ENCODE results near the gene XRN2. TPM values are rescaled to one million over a fixed set of nuclear protein-coding genes. Genes with fewer than 3 reads are reported as not detected.

XRN2 gene
- total RNA-seq, 1 experiment from 2014 or later, result 76.8 TPM

GRCh38 chr20:21360705-21361104, 57.6 kb downstream of the XRN2 start:
- Histone ChIP-seq H3K4me2 (ENCODE audit: low read length) (no peak overlapping the region), H3K9ac (ENCODE audit: low read length) (no peak overlapping the region), H3K79me2 (ENCODE audit: low read length) (no peaks in the 10 kb centered on the region), H3F3A (ENCODE audit: low read length, unreplicated experiment) (no peaks in the 10 kb centered on the region), H3K4me3 (ENCODE audit: low read length) (no peak overlapping the region), H3K27ac (ENCODE audit: low read length) (no peak overlapping the region), H3K36me3 (ENCODE audit: low read depth, low read length) (peaks cover 54% of the 10 kb centered on the region), H2AFZ (ENCODE audit: low read length) (no peak overlapping the region), H3K4me1 (ENCODE audit: insufficient read depth, low read length) (peaks cover 7% of the 10 kb centered on the region; the same call in 1 of the 2 replicates), H3K27me3 (ENCODE audit: low read length) (no peaks in the 10 kb centered on the region), H4K20me1 (ENCODE audit: low read length) (no peaks in the 10 kb centered on the region), H3K9me2 (replicated peaks; ENCODE audit: low read length) (no peaks in the 10 kb centered on the region), H3K9me3 (ENCODE audit: low read length) (no peaks in the 10 kb centered on the region)
- TF ChIP-seq CTCF (conservative IDR thresholded peaks at IDR 0.05; ENCODE audit: low read depth, low read length), result no peak
- no peak for TF ChIP-seq EZH2phosphoT487 (IDR thresholded peaks at IDR 0.05; ENCODE audit: borderline replicate concordance, low read length)
- no peak for TF ChIP-seq EZH2 (IDR thresholded peaks at IDR 0.05; ENCODE audit: low read length, unreplicated experiment)
- ChIA-PET POLR2A (ENCODE audit: unreplicated experiment) (no interaction called here), CTCF (no interaction called here)
- DNase-seq (no peak), ATAC-seq (peak; percentile 22; the same call in 1 of the 2 replicates)
- no TSS peak for BruUV-seq (replicated peaks)
- intact Hi-C loops (cut with micrococcal nuclease), result no loop called here

DNA sequence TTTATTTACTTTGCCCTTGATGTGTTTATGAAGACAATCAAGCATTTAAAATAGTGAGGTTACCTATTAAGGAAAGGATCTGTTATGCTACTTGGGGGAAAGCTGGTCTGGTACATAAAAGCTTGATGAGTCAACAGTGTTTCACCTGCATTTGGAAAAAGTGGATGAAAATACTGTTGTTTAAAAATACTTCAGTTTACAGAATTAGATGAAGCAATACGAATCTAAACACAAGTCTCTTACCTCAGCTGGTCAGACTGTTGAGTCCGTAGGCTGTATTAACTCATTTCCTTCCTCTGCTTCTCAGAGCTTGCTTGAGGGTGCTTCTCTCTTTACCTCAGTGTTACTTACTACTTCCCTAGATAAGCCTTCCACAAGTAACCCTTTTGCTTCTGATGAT, 58.1 kb downstream of the XRN2 start:
- no peak for TF ChIP-seq CTCF (conservative IDR thresholded peaks at IDR 0.05; ENCODE audit: low read depth, low read length)
- TF ChIP-seq EZH2phosphoT487 (IDR thresholded peaks at IDR 0.05; ENCODE audit: borderline replicate concordance, low read length), result no peak
- TF ChIP-seq EZH2 (IDR thresholded peaks at IDR 0.05; ENCODE audit: low read length, unreplicated experiment), result no peak
- peaks cover 51% of the 10 kb centered on the region for H3K36me3 ChIP-seq (ENCODE audit: low read depth, low read length)
- no peaks in the 10 kb centered on the region for H3K9me3 ChIP-seq (ENCODE audit: low read length)
- DNase-seq (peak; percentile 8), ATAC-seq (peak; percentile 61)
- intact Hi-C loops (cut with micrococcal nuclease), result no loop called here
- H3F3A ChIP-seq (ENCODE audit: low read length, unreplicated experiment), result no peaks in the 10 kb centered on the region
- no peaks in the 10 kb centered on the region for H4K20me1 ChIP-seq (ENCODE audit: low read length)
- ChIA-PET POLR2A (ENCODE audit: unreplicated experiment) (no interaction called here), CTCF (no interaction called here)
- no TSS peak for BruUV-seq (replicated peaks)
- H3K27me3 ChIP-seq (ENCODE audit: low read length), result no peaks in the 10 kb centered on the region
- no peak overlapping the region for H3K27ac ChIP-seq (ENCODE audit: low read length)
- no peak overlapping the region for H3K4me3 ChIP-seq (ENCODE audit: low read length)
- no peak overlapping the region for H3K4me2 ChIP-seq (ENCODE audit: low read length)
- H3K9ac ChIP-seq (ENCODE audit: low read length), result no peak overlapping the region
- H3K79me2 ChIP-seq (ENCODE audit: low read length), result no peaks in the 10 kb centered on the region
- peaks cover 7% of the 10 kb centered on the region; the same call in 1 of the 2 replicates for H3K4me1 ChIP-seq (ENCODE audit: insufficient read depth, low read length)
- no peaks in the 10 kb centered on the region for H3K9me2 ChIP-seq (replicated peaks; ENCODE audit: low read length)
- H2AFZ ChIP-seq (ENCODE audit: low read length), result no peak overlapping the region

- H3K4me1 ChIP-seq (ENCODE audit: insufficient read depth, low read length), result peaks cover 7% of the 10 kb centered on the region; the same call in 1 of the 2 replicates
- no peaks in the 10 kb centered on the region for H3K9me2 ChIP-seq (replicated peaks; ENCODE audit: low read length)
- H3K4me3 ChIP-seq (ENCODE audit: low read length), result no peak overlapping the region
- no TSS peak for BruUV-seq (replicated peaks)
- H3K4me2 ChIP-seq (ENCODE audit: low read length), result no peak overlapping the region
- intact Hi-C loops (cut with micrococcal nuclease), result no loop called here
- TF ChIP-seq EZH2phosphoT487 (IDR thresholded peaks at IDR 0.05; ENCODE audit: borderline replicate concordance, low read length), result no peak
- TF ChIP-seq CTCF (conservative IDR thresholded peaks at IDR 0.05; ENCODE audit: low read depth, low read length), result no peak
- TF ChIP-seq EZH2 (IDR thresholded peaks at IDR 0.05; ENCODE audit: low read length, unreplicated experiment), result no peak
- no peak overlapping the region for H3K27ac ChIP-seq (ENCODE audit: low read length)
- H3K36me3 ChIP-seq (ENCODE audit: low read depth, low read length), result peaks cover 58% of the 10 kb centered on the region
- ATAC-seq (no peak), DNase-seq (no peak)
- H2AFZ ChIP-seq (ENCODE audit: low read length), result no peak overlapping the region
- no peaks in the 10 kb centered on the region for H3K27me3 ChIP-seq (ENCODE audit: low read length)
- H3K9ac ChIP-seq (ENCODE audit: low read length), result no peak overlapping the region
- H3K9me3 ChIP-seq (ENCODE audit: low read length), result no peaks in the 10 kb centered on the region
- no peaks in the 10 kb centered on the region for H3K79me2 ChIP-seq (ENCODE audit: low read length)
- CTCF ChIA-PET, result no interaction called here
- H4K20me1 ChIP-seq (ENCODE audit: low read length), result no peaks in the 10 kb centered on the region
- H3F3A ChIP-seq (ENCODE audit: low read length, unreplicated experiment), result no peaks in the 10 kb centered on the region
- POLR2A ChIA-PET (ENCODE audit: unreplicated experiment), result no interaction called here
These were observed 61.3 kb downstream of the XRN2 start for GRCh38 chr20:21364413-21364812.

All from PC-3 (cell line).